ENCODE data around the gene IFIT1B. TPM values are rescaled to one million over a fixed set of nuclear protein-coding genes. Genes with fewer than 3 reads are reported as not detected.

Gene IFIT1B
- total and polyA plus RNA-seq, 2 of the 8 experiments (the other 6 are each of a cell fraction or from before 2014, with no cell fraction given) = not detected

DNA sequence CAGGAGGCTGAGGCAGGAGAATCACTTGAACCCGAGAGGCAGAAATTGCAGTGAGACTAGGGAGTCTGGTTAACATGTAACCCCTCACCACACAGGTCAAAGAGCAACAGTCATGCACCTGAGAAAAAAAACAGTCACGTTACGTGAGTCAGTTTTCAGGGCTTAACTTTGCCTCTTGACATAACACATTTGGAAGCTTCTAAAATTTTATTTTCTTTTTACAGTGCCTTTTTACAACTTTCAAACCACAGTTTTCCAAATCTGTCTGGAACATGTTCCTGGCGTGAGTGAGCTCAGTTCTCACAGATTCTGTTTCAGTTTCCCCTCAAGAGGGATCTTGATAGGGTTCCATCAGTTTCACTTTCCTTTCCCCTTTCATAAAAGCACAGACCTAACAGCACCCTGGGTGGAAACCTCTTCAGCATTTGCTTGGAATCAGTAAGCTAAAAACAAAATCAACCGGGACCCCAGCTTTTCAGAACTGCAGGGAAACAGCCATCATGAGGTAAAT, 45.7 kb upstream of the IFIT1B start (continued):
- no peak for TF ChIP-seq SIN3A (conservative IDR thresholded peaks at IDR 0.05 in 1 of 2, IDR thresholded peaks at IDR 0.05 in 1 of 2; ENCODE audit: low read depth in 1 of 2, low read length in 2 of 2)
- TF ChIP-seq CHD2 (IDR thresholded peaks at IDR 0.05; ENCODE audit: low read length) = no peak
- no peak for TF ChIP-seq CBX8 (IDR thresholded peaks at IDR 0.05; ENCODE audit: borderline replicate concordance, low read depth, low read length)

Measured in H1 (cell line).